HEK293 (cell line): ENCODE measurements around the gene WDCP.

Source experiments
- CTCF ChIA-PET: fragments of 350-600 bp; formaldehyde crosslinking; extraction: SDS; loops from one replicate; lab custom pipeline; 2021; ENCODE audit warnings: antibody characterized with exemption; lab: Yijun Ruan, JAX
- POLR2A ChIA-PET: fragments of 300-600 bp; formaldehyde crosslinking; extraction: SDS; loops from one replicate; lab custom pipeline; 2020; ENCODE audit warnings: antibody characterized with exemption, inconsistent platforms; lab: Yijun Ruan, JAX
- H3K27ac ChIP-seq: fragments of 200-500 bp; sonication (Bioruptor generic); 2 replicates; pipeline ENCODE4 v1.5.1; 2014; ENCODE audit warnings: low read depth, low read length, control low read depth, inconsistent platforms; ENCODE audit errors: extremely low read depth
- H3K36me3 ChIP-seq, 2 experiments: fragments of 200-500 bp in 1 of 2; sonication (Bioruptor generic) in 1 of 2; 1 replicate in 1 of 2; 2 replicates in 1 of 2; pipeline ENCODE4 v1.5.1; 2014 to 2017; ENCODE audit warnings: inconsistent platforms in 2 of 2, low read length in 2 of 2; ENCODE audit not compliant: control insufficient read depth in 2 of 2, insufficient read depth in 1 of 2
- H3K4me1 ChIP-seq: fragments of 200-500 bp; sonication (Bioruptor generic); 2 replicates; pipeline ENCODE4 v1.5.1; 2014; ENCODE audit warnings: mild to moderate bottlenecking, low read length, inconsistent platforms; ENCODE audit not compliant: control insufficient read depth, insufficient read depth
- H3K4me3 ChIP-seq: 2 replicates; pipeline ENCODE4 v1.5.1; 2011; ENCODE audit warnings: low read depth, mild to moderate bottlenecking, control low read depth, low read length, moderate library complexity
- H3K9me3 ChIP-seq: fragments of 200-500 bp; sonication (Bioruptor generic); 2 replicates; pipeline ENCODE4 v1.5.1; 2014; ENCODE audit warnings: low read depth, low read length, inconsistent platforms; ENCODE audit not compliant: control insufficient read depth, insufficient read depth
- KLF1 ChIP-seq: fragments of 450-650 bp; formaldehyde crosslinking; IDR thresholded peaks from 2 replicates; pipeline ENCODE4 v1.5.1; 2016; ENCODE audit warnings: missing biosample characterization, missing genetic modification characterization
- RBAK ChIP-seq: fragments of 450-650 bp; formaldehyde crosslinking; IDR thresholded peaks from 2 replicates; pipeline ENCODE4 v1.5.1; 2016; ENCODE audit warnings: missing biosample characterization, missing genetic modification characterization
- TCF7L2 ChIP-seq: IDR thresholded peaks from 2 replicates; pipeline ENCODE4 v1.6.1; 2011; ENCODE audit warnings: low read depth, mild to moderate bottlenecking, inconsistent platforms, low read length, moderate library complexity, borderline replicate concordance
- YY1 ChIP-seq: fragments of 450-650 bp; formaldehyde crosslinking; IDR thresholded peaks from 2 replicates; pipeline ENCODE4 v1.5.1; 2018; ENCODE audit warnings: missing biosample characterization, missing genetic modification characterization
- ZBTB7A ChIP-seq: fragments of 450-650 bp; formaldehyde crosslinking; IDR thresholded peaks from 2 replicates; pipeline ENCODE4 v1.5.1; 2016; ENCODE audit warnings: low read depth, missing biosample characterization, missing genetic modification characterization
- ZEB2 ChIP-seq: fragments of 450-650 bp; formaldehyde crosslinking; IDR thresholded peaks from 2 replicates; pipeline ENCODE4 v1.5.1; 2016; ENCODE audit warnings: missing biosample characterization, missing genetic modification characterization
- ZFP37 ChIP-seq: fragments of 450-650 bp; formaldehyde crosslinking; IDR thresholded peaks from 2 replicates; pipeline ENCODE4 v1.5.1; 2016; ENCODE audit warnings: missing biosample characterization, missing genetic modification characterization
- ZNF114 ChIP-seq: fragments of 450-650 bp; formaldehyde crosslinking; IDR thresholded peaks from 2 replicates; pipeline ENCODE4 v1.5.0; 2017; ENCODE audit warnings: missing biosample characterization, missing genetic modification characterization
- ZNF138 ChIP-seq: fragments of 450-650 bp; formaldehyde crosslinking; IDR thresholded peaks from 2 replicates; pipeline ENCODE4 v1.5.1; 2016; ENCODE audit warnings: missing biosample characterization, missing genetic modification characterization, borderline replicate concordance
- ZNF155 ChIP-seq: fragments of 450-650 bp; formaldehyde crosslinking; IDR thresholded peaks from 2 replicates; pipeline ENCODE4 v1.5.1; 2016; ENCODE audit warnings: missing biosample characterization, missing genetic modification characterization
- ZNF221 ChIP-seq: fragments of 450-650 bp; formaldehyde crosslinking; IDR thresholded peaks from 2 replicates; pipeline ENCODE4 v1.5.1; 2017; ENCODE audit warnings: missing biosample characterization, missing genetic modification characterization, borderline replicate concordance
- ZNF335 ChIP-seq: fragments of 450-650 bp; formaldehyde crosslinking; conservative IDR thresholded peaks from 2 replicates; pipeline ENCODE4 v1.5.1; 2016; ENCODE audit warnings: missing biosample characterization, missing genetic modification characterization
- ZNF341 ChIP-seq: fragments of 450-650 bp; formaldehyde crosslinking; IDR thresholded peaks from 2 replicates; pipeline ENCODE4; 2016; ENCODE audit warnings: low read depth, missing biosample characterization, missing genetic modification characterization
- ZNF391 ChIP-seq: fragments of 450-650 bp; formaldehyde crosslinking; IDR thresholded peaks from 2 replicates; pipeline ENCODE4 v1.5.1; 2016; ENCODE audit warnings: low read depth, missing biosample characterization, missing genetic modification characterization, borderline replicate concordance
- ZNF510 ChIP-seq: fragments of 450-650 bp; formaldehyde crosslinking; IDR thresholded peaks from 2 replicates; pipeline ENCODE4 v1.5.1; 2018; ENCODE audit warnings: mild to moderate bottlenecking, missing genetic modification characterization, missing biosample characterization; ENCODE audit not compliant: insufficient replicate concordance
- ZNF560 ChIP-seq: fragments of 450-650 bp; formaldehyde crosslinking; IDR thresholded peaks from 2 replicates; pipeline ENCODE4 v1.5.1; 2017; ENCODE audit warnings: missing biosample characterization, missing genetic modification characterization, borderline replicate concordance
- ZNF777 ChIP-seq: fragments of 450-650 bp; formaldehyde crosslinking; IDR thresholded peaks from 2 replicates; pipeline ENCODE4 v1.5.1; 2017; ENCODE audit warnings: missing biosample characterization, missing genetic modification characterization, borderline replicate concordance
- TF ChIP-seq, protein P1 (sequence below): fragments of 450-650 bp; formaldehyde crosslinking; IDR thresholded peaks from 2 replicates; pipeline ENCODE4 v1.5.1; 2016; ENCODE audit warnings: missing biosample characterization, missing genetic modification characterization
- TF ChIP-seq, protein P2 (sequence below): fragments of 450-650 bp; formaldehyde crosslinking; IDR thresholded peaks from 2 replicates; pipeline ENCODE4 v1.5.1; 2016; ENCODE audit warnings: missing biosample characterization, missing genetic modification characterization
- TF ChIP-seq, protein P3 (sequence below): fragments of 450-650 bp; formaldehyde crosslinking; IDR thresholded peaks from 2 replicates; pipeline ENCODE4 v1.5.1; 2016; ENCODE audit warnings: missing biosample characterization, missing genetic modification characterization
- TF ChIP-seq, protein P4 (sequence below): fragments of 450-650 bp; formaldehyde crosslinking; IDR thresholded peaks from 2 replicates; pipeline ENCODE4 v1.5.1; 2016; ENCODE audit warnings: missing biosample characterization, missing genetic modification characterization
- TF ChIP-seq, protein P5 (sequence below): fragments of 450-650 bp; IDR thresholded peaks from 2 replicates; pipeline ENCODE4 v1.5.1; 2018; ENCODE audit warnings: missing biosample characterization, missing genetic modification characterization
- TF ChIP-seq, protein P6 (sequence below): fragments of 450-650 bp; formaldehyde crosslinking; IDR thresholded peaks from 2 replicates; pipeline ENCODE4 v1.5.1; 2017; ENCODE audit warnings: missing biosample characterization, missing genetic modification characterization

Gene WDCP

DNA sequence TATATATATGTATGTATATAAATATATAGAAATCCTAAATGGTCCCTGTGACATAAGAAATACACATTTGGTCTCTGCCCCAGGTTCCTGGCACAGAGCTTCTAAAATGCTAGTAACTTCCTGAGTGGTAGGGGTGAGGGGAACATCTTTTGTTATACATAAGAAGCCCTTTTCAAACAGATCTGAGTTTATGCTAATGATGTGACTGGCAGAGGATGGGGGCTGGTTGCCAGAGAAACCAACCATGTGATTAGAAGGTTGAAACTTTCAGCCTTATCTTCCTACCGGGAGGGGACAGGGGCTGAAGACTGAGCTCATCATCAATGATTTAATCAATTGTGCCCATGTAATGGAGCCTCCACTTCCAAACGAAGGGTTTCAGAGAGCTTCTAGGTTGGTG, 21.0 kb downstream of the WDCP start:
- CTCF ChIA-PET: interaction anchor here (1.8 kb wide), 1 partner anchor 16 kb away, joined by 6 read pairs; no protein-coding TSS in a partner anchor
- POLR2A ChIA-PET: interaction anchor here (0.5 kb wide), 1 partner anchor 313 kb away, joined by 3 read pairs; no protein-coding TSS in a partner anchor
- no peak for TF ChIP-seq YY1 (tag by site-specific recombination)
- TF ChIP-seq, protein P1, sequence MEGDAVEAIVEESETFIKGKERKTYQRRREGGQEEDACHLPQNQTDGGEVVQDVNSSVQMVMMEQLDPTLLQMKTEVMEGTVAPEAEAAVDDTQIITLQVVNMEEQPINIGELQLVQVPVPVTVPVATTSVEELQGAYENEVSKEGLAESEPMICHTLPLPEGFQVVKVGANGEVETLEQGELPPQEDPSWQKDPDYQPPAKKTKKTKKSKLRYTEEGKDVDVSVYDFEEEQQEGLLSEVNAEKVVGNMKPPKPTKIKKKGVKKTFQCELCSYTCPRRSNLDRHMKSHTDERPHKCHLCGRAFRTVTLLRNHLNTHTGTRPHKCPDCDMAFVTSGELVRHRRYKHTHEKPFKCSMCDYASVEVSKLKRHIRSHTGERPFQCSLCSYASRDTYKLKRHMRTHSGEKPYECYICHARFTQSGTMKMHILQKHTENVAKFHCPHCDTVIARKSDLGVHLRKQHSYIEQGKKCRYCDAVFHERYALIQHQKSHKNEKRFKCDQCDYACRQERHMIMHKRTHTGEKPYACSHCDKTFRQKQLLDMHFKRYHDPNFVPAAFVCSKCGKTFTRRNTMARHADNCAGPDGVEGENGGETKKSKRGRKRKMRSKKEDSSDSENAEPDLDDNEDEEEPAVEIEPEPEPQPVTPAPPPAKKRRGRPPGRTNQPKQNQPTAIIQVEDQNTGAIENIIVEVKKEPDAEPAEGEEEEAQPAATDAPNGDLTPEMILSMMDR (tag by site-specific recombination): no peak
- no peak for TF ChIP-seq ZNF777
- no peak for TF ChIP-seq ZNF138
- TF ChIP-seq ZBTB7A (tag by site-specific recombination): no peak
- TF ChIP-seq, protein P2, sequence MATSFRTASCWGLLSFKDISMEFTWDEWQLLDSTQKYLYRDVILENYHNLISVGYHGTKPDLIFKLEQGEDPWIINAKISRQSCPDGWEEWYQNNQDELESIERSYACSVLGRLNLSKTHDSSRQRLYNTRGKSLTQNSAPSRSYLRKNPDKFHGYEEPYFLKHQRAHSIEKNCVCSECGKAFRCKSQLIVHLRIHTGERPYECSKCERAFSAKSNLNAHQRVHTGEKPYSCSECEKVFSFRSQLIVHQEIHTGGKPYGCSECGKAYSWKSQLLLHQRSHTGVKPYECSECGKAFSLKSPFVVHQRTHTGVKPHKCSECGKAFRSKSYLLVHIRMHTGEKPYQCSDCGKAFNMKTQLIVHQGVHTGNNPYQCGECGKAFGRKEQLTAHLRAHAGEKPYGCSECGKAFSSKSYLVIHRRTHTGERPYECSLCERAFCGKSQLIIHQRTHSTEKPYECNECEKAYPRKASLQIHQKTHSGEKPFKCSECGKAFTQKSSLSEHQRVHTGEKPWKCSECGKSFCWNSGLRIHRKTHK (tag by site-specific recombination): no peak
- no peak for TF ChIP-seq ZNF221
- TF ChIP-seq RBAK: no peak
- TF ChIP-seq TCF7L2: no peak
- TF ChIP-seq ZNF560 (tag by site-specific recombination): no peak
- TF ChIP-seq, protein P3, sequence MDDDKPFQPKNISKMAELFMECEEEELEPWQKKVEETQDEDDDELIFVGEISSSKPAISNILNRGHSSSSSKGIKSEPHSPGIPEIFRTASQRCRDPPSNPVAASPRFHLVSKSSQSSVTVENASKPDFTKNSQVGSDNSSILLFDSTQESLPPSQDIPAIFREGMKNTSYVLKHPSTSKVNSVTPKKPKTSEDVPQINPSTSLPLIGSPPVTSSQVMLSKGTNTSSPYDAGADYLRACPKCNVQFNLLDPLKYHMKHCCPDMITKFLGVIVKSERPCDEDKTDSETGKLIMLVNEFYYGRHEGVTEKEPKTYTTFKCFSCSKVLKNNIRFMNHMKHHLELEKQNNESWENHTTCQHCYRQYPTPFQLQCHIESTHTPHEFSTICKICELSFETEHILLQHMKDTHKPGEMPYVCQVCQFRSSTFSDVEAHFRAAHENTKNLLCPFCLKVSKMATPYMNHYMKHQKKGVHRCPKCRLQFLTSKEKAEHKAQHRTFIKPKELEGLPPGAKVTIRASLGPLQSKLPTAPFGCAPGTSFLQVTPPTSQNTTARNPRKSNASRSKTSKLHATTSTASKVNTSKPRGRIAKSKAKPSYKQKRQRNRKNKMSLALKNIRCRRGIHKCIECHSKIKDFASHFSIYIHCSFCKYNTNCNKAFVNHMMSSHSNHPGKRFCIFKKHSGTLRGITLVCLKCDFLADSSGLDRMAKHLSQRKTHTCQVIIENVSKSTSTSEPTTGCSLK: no peak
- no peak for TF ChIP-seq ZNF114
- TF ChIP-seq ZNF391 (tag by site-specific recombination): no peak
- TF ChIP-seq, protein P4, sequence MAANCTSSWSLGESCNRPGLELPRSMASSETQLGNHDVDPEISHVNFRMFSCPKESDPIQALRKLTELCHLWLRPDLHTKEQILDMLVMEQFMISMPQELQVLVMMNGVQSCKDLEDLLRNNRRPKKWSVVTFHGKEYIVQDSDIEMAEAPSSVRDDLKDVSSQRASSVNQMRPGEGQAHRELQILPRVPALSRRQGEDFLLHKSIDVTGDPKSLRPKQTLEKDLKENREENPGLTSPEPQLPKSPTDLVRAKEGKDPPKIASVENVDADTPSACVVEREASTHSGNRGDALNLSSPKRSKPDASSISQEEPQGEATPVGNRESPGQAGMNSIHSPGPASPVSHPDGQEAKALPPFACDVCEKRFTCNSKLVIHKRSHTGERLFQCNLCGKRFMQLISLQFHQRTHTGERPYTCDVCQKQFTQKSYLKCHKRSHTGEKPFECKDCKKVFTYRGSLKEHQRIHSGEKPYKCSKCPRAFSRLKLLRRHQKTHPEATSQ (tag by site-specific recombination): no peak
- no peak for TF ChIP-seq KLF1
- TF ChIP-seq ZNF335 (tag by site-specific recombination): no peak
- TF ChIP-seq, all 188 proteins: peak for 0
- no peak overlapping the region for H3K4me3 ChIP-seq
- peaks cover 7 to 58% of the 10 kb centered on the region in 2 experiments for H3K36me3 ChIP-seq
- no peaks in the 10 kb centered on the region for H3K4me1 ChIP-seq
- H3K27ac ChIP-seq: no peak overlapping the region
- no peaks in the 10 kb centered on the region for H3K9me3 ChIP-seq

DNA sequence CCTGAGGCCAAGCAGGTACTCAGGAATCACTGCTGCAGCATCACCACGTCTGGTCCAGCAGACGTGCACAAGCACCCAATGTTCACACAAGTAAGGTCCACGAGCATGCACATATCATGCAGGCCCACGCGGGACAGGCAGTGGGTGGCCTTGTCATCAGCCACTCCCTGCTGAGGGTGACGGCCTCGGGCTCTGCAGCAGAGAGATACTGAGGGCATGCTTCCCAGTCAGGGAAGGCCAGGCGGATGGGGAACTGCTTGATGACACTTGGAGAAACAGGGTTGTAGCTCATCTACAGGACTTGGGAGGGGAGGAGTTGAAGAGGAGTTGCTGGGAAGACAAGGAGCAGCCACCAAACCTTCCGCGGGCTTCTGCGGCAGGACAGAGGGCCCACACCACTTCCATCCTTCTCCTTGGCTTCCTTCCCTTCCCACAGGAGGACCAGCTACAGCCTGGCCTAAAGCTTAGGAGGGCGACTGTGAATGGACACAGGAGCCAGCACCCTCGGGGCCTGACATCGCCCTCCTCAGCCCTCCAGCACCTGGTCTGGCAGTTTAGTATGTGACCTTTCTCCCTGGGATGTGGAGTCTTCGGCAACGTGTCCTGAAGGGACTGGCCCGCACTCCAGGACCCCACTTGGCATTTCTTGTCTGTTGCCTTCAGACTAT, 22.1 kb downstream of the WDCP start:
- POLR2A ChIA-PET: interaction anchor here (0.6 kb wide), 1 partner anchor 87 kb away, joined by 4 read pairs; no protein-coding TSS in a partner anchor

More for the DNA sequence above, 22.1 kb downstream of the WDCP start:
- CTCF ChIA-PET: interaction anchor here (1.8 kb wide), 1 partner anchor 17 kb away, joined by 6 read pairs; no protein-coding TSS in a partner anchor
- Histone ChIP-seq H3K27ac (no peak overlapping the region), H3K36me3 (peaks cover 7 to 47% of the 10 kb centered on the region in 2 experiments), H3K4me1 (no peaks in the 10 kb centered on the region), H3K4me3 (no peak overlapping the region), H3K9me3 (no peaks in the 10 kb centered on the region)
- TF ChIP-seq ZNF510 (tag by site-specific recombination) (no peak), ZFP37 (tag by site-specific recombination) (no peak), ZEB2 (tag by site-specific recombination) (no peak), ZNF155 (tag by site-specific recombination) (no peak), ZNF341 (tag by site-specific recombination) (no peak)
- TF ChIP-seq, protein P5, sequence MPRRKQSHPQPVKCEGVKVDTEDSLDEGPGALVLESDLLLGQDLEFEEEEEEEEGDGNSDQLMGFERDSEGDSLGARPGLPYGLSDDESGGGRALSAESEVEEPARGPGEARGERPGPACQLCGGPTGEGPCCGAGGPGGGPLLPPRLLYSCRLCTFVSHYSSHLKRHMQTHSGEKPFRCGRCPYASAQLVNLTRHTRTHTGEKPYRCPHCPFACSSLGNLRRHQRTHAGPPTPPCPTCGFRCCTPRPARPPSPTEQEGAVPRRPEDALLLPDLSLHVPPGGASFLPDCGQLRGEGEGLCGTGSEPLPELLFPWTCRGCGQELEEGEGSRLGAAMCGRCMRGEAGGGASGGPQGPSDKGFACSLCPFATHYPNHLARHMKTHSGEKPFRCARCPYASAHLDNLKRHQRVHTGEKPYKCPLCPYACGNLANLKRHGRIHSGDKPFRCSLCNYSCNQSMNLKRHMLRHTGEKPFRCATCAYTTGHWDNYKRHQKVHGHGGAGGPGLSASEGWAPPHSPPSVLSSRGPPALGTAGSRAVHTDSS (tag by site-specific recombination): no peak
- TF ChIP-seq, protein P6, sequence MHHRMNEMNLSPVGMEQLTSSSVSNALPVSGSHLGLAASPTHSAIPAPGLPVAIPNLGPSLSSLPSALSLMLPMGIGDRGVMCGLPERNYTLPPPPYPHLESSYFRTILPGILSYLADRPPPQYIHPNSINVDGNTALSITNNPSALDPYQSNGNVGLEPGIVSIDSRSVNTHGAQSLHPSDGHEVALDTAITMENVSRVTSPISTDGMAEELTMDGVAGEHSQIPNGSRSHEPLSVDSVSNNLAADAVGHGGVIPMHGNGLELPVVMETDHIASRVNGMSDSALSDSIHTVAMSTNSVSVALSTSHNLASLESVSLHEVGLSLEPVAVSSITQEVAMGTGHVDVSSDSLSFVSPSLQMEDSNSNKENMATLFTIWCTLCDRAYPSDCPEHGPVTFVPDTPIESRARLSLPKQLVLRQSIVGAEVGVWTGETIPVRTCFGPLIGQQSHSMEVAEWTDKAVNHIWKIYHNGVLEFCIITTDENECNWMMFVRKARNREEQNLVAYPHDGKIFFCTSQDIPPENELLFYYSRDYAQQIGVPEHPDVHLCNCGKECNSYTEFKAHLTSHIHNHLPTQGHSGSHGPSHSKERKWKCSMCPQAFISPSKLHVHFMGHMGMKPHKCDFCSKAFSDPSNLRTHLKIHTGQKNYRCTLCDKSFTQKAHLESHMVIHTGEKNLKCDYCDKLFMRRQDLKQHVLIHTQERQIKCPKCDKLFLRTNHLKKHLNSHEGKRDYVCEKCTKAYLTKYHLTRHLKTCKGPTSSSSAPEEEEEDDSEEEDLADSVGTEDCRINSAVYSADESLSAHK (tag by site-specific recombination): no peak
